Tibial nerve (tissue), 4 donors: ENCODE results near the gene SLC43A3. TPM values are rescaled to one million over a fixed set of nuclear protein-coding genes. Genes with fewer than 3 reads are reported as not detected.

Source experiments
- DNase-seq, 2 donors: peaks; one replicate each; pipeline ENCODE4 v3.0.0-alpha.2; 2019; ENCODE audit warnings: low spot score in 2 of 2
- H3K27ac ChIP-seq, 4 donors: fragments of 200-600 bp; sonication (generic) in 3 of 4; one replicate each; pipeline ENCODE4 v1.5.1; 2017 to 2019; ENCODE audit warnings: mild to moderate bottlenecking in 1 of 4
- H3K27me3 ChIP-seq, 2 donors: fragments of 200-600 bp; sonication (generic) in 1 of 2; one replicate each; pipeline versions ENCODE4 v1.5.1 to v1.6.0; 2017 to 2019
- H3K36me3 ChIP-seq, 3 donors: fragments of 200-600 bp; sonication (generic); one replicate each; pipeline ENCODE4 v1.5.1; 2018 to 2019
- H3K4me1 ChIP-seq, 4 donors: fragments of 200-600 bp; sonication (generic) in 3 of 4; one replicate each; pipeline ENCODE4 v1.5.1; 2017 to 2019
- H3K4me3 ChIP-seq, 4 donors: fragments of 200-600 bp; sonication (generic) in 3 of 4; one replicate each; pipeline ENCODE4 v1.5.1; 2017 to 2019; ENCODE audit warnings: mild to moderate bottlenecking in 1 of 4, moderate library complexity in 1 of 4
- H3K9me3 ChIP-seq, 4 donors: fragments of 200-600 bp; sonication (generic) in 3 of 4; one replicate each; pipeline ENCODE4 v1.5.1; 2017 to 2019
- CTCF ChIP-seq, 5 experiments: fragments of 200-600 bp in 3 of 5; fragments of 450-650 bp in 2 of 5; sonication (generic) in 3 of 5; IDR thresholded peaks; one replicate each; pipeline ENCODE4 v1.5.1; 2016 to 2019; ENCODE audit warnings: antibody characterized with exemption in 5 of 5, mild to moderate bottlenecking in 3 of 5, moderate library complexity in 2 of 5
- EP300 ChIP-seq, 2 donors: sonication (generic); formaldehyde crosslinking; IDR thresholded peaks; one replicate each; pipeline ENCODE4 v1.6.1; 2017; ENCODE audit warnings: antibody characterized with exemption in 2 of 2, mild to moderate bottlenecking in 1 of 2
- POLR2A ChIP-seq, 2 donors: fragments of 450-650 bp; IDR thresholded peaks; one replicate each; pipeline ENCODE4 v1.6.1; 2017; ENCODE audit warnings: antibody characterized with exemption in 2 of 2, mild to moderate bottlenecking in 2 of 2, moderate library complexity in 2 of 2
- WGBS, 2 donors: methylation state at CpG; one replicate each; pipeline ENCODE4 v1.1.5; 2018; 5-methylcytosine and 5-hydroxymethylcytosine counted together
- small RNA-seq: library from RNA; depleted of rRNA; stranded (forward); fragments of <200 nt; gene quantifications from one replicate; pipeline ENCODE3, GENCODE V24; 2016
- total RNA-seq, 4 donors: library from RNA; depleted of rRNA; stranded (reverse); fragments of >200 nt; gene quantifications; one replicate each; pipeline ENCODE4 v1.1.0, GENCODE V29; 2016

Gene SLC43A3
- total RNA-seq, 4 donors from 2014 or later: 42.2 to 110 (median 94.7) TPM

DNA sequence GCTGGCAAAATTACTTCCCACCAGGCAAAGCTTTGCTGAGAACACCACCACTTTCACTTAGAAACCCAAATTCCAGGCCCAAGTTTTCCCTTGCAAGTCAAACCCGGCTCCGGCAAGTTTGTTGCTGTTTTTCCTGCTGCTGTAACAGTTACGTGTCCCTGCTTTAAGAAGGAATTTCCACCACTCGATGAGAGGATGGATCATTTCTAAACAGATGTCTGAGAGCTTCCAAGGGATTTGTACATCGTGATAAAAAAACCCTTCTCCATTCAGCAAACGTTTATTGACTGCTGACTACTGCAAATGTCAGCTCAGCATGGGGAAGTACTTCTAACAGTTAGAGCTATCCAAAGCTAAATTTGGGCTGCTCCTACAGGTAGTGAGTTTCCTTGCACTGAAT is 69.1 kb downstream of the SLC43A3 start:
- H3K27me3 ChIP-seq: no peaks in the 10 kb centered on the region
- no peaks in the 10 kb centered on the region for H3K9me3 ChIP-seq
- WGBS, 2 donors: 23 to 24% methylated on average over 6 of the region's 6 CpGs
- DNase-seq: no peak
- H3K36me3 ChIP-seq: no peaks in the 10 kb centered on the region
- peak overlapping the region in 2 of 4 donors; percentile 18 to 62 for H3K27ac ChIP-seq
- no peak overlapping the region for H3K4me3 ChIP-seq
- peaks cover 0 to 17% (median 0%) of the 10 kb centered on the region in 4 donors for H3K4me1 ChIP-seq
- no peak for TF ChIP-seq EP300 (IDR thresholded peaks at IDR 0.05)
- TF ChIP-seq CTCF (IDR thresholded peaks at IDR 0.05): no peak
- no peak for TF ChIP-seq POLR2A (IDR thresholded peaks at IDR 0.05)

GRCh38 chr11:57357310-57357709 is 69.6 kb downstream of the SLC43A3 start:
- DNase-seq: no peak
- H3K4me1 ChIP-seq: peaks cover 0 to 17% (median 0%) of the 10 kb centered on the region in 4 donors
- WGBS, 2 donors: 82 to 88% methylated on average over 3 of the region's 3 CpGs
- peak overlapping the region in 2 of 4 donors; percentile 43 to 62 for H3K27ac ChIP-seq
- no peaks in the 10 kb centered on the region for H3K9me3 ChIP-seq
- TF ChIP-seq CTCF (IDR thresholded peaks at IDR 0.05): no peak
- TF ChIP-seq POLR2A (IDR thresholded peaks at IDR 0.05): no peak
- TF ChIP-seq EP300 (IDR thresholded peaks at IDR 0.05): no peak
- H3K27me3 ChIP-seq: no peaks in the 10 kb centered on the region
- no peaks in the 10 kb centered on the region for H3K36me3 ChIP-seq
- H3K4me3 ChIP-seq: no peak overlapping the region

Small RNAs within 50 kb of the gene (small RNA-seq; reads per million reads assigned to genes)
- gene RNA5SP341: not detected

Other genes starting within 250 kb of the SLC43A3 start
- not detected for gene LRRC55, start 245.2 kb downstream of the SLC43A3 start, total RNA-seq
- gene APLNR, start 189.9 kb downstream of the SLC43A3 start, total RNA-seq: 10 to 100 TPM in 1 of 4 donors, 1 to 10 TPM in 1, under 1 TPM in 2; 0.63 to 12.9 (median 2.0) TPM
- 100 to 1,000 TPM; 147 to 238 (median 204) TPM for gene TNKS1BP1, start 102.2 kb downstream of the SLC43A3 start, total RNA-seq
- gene SSRP1, start 91.2 kb downstream of the SLC43A3 start, total RNA-seq: 10 to 100 TPM; 51.0 to 67.5 (median 56.5) TPM
- gene P2RX3, start 88.8 kb downstream of the SLC43A3 start, total RNA-seq: under 1 TPM in 1 of 4 donors, not detected in 3; 0.22 TPM
- gene PRG3, start 46.0 kb downstream of the SLC43A3 start, total RNA-seq: not detected
- under 1 TPM in 1 of 4 donors, not detected in 3; 0.39 TPM for gene PRG2, start 36.5 kb downstream of the SLC43A3 start, total RNA-seq
- 1 to 10 TPM in 1 of 4 donors, under 1 TPM in 2, not detected in 1; 0.20 to 1.5 (median 0.42) TPM for gene RTN4RL2, start 33.4 kb upstream of the SLC43A3 start, total RNA-seq
- 10 to 100 TPM; 35.8 to 47.3 (median 42.4) TPM for gene SLC43A1, start 88.6 kb upstream of the SLC43A3 start, total RNA-seq
- 10 to 100 TPM; 20.2 to 51.6 (median 40.1) TPM for gene TIMM10, start 103.6 kb upstream of the SLC43A3 start, total RNA-seq
- not detected for gene SMTNL1, start 110.5 kb upstream of the SLC43A3 start, total RNA-seq
- gene UBE2L6, start 140.6 kb upstream of the SLC43A3 start, total RNA-seq: 10 to 100 TPM; 22.4 to 35.7 (median 25.5) TPM
- gene SERPING1, start 170.6 kb upstream of the SLC43A3 start, total RNA-seq: 100 to 1,000 TPM; 508 to 826 (median 607) TPM
- 1 to 10 TPM in 1 of 4 donors, under 1 TPM in 3; 0.30 to 1.7 (median 0.41) TPM for gene YPEL4, start 222.8 kb upstream of the SLC43A3 start, total RNA-seq
- 10 to 100 TPM in 1 of 4 donors, 1 to 10 TPM in 3; 6.3 to 15.1 (median 7.8) TPM for gene CLP1, start 230.6 kb upstream of the SLC43A3 start, total RNA-seq
- 10 to 100 TPM; 26.0 to 57.3 (median 33.7) TPM for gene ZDHHC5, start 241.0 kb upstream of the SLC43A3 start, total RNA-seq